NOMO-1 treated with dmso at 0.1 percent for 144 hours (cell line): ENCODE results near the gene STK24.

Experiments used
- DNase-seq: peaks from one replicate; lab custom pipeline; 2025; ENCODE audit not compliant: unreplicated experiment; lab: John Stamatoyannopoulos, UW

Gene STK24

GRCh38 chr13:98557937-98558792 lies 18.7 kb downstream of the STK24 start:
- no peak for DNase-seq

GRCh38 chr13:98556968-98557631 lies 19.8 kb downstream of the STK24 start:
- no peak for DNase-seq

GRCh38 chr13:98556142-98556816 lies 20.6 kb downstream of the STK24 start:
- no peak for DNase-seq

GRCh38 chr13:98549728-98550317 lies 27.1 kb downstream of the STK24 start:
- no peak for DNase-seq

- DNase-seq = peak; percentile 68
Observed at GRCh38 chr13:98549006-98549727, 27.7 kb downstream of the STK24 start.

GRCh38 chr13:98548230-98548629 lies 28.7 kb downstream of the STK24 start:
- no peak for DNase-seq

GRCh38 chr13:98547455-98547854 lies 29.5 kb downstream of the STK24 start:
- no peak for DNase-seq

- DNase-seq = no peak
Observed at GRCh38 chr13:98546402-98546801, 30.5 kb downstream of the STK24 start.

- no peak for DNase-seq
Observed at GRCh38 chr13:98544104-98544710, 32.7 kb downstream of the STK24 start.

- DNase-seq = no peak
Observed at GRCh38 chr13:98543378-98544103, 33.4 kb downstream of the STK24 start.

- DNase-seq = peak; percentile 55
Observed at GRCh38 chr13:98542568-98543377, 34.1 kb downstream of the STK24 start.

- DNase-seq = no peak
Observed at GRCh38 chr13:98541701-98542203, 35.2 kb downstream of the STK24 start.

GRCh38 chr13:98541191-98541590 lies 35.7 kb downstream of the STK24 start:
- no peak for DNase-seq

GRCh38 chr13:98540476-98540875 lies 36.4 kb downstream of the STK24 start:
- DNase-seq = no peak

GRCh38 chr13:98539666-98540065 lies 37.2 kb downstream of the STK24 start:
- no peak for DNase-seq

GRCh38 chr13:98538876-98539275 lies 38.0 kb downstream of the STK24 start:
- DNase-seq = no peak

GRCh38 chr13:98537740-98538139 lies 39.2 kb downstream of the STK24 start:
- no peak for DNase-seq

GRCh38 chr13:98537306-98537705 lies 39.6 kb downstream of the STK24 start:
- no peak for DNase-seq

- DNase-seq = no peak
Observed at GRCh38 chr13:98536729-98537128, 40.2 kb downstream of the STK24 start.
